HG03135 (cell line): ENCODE results near the gene DLG1.

Experiments used
- ATAC-seq: cut with Tn5 transposase; IDR thresholded peaks from one replicate; pipeline ENCODE4 v1.9.1; 2021; ENCODE audit warnings: mild to moderate bottlenecking, moderate library complexity; ENCODE audit not compliant: unreplicated experiment

DLG1 gene

DNA sequence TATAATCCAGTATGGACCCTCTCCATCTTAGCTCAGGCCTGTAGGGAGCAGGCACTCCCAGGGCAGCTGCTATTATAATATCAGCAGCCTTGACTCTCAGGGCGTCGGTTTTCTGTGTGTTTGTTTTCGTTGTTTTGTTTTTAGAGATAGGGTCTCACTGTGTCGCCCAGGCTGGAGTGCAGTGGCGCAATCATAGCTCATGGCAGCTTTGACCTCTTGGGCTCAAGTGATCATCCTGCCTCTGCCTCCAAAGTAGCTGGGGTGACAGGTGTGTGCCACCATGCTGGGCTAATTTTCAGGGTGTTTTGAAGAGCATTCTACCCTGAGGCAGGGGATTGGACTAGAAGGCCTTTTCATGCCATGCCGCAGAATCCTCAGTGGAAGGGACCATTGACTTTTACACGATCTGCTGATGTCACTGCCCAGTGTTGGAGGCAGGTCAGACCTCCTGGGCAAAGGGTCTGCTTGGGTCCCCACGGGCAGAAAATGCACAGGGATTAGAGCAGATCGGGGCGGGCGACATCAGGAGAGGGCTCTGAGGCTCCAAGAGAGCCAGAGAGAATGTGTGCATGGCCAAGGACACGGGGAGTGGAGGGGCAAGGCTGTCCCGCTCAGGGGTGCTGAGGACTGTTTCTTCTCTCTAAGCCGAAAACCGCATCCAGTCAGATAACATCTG, 276.5 kb downstream of the DLG1 start:
- ATAC-seq = no peak

- no peak for ATAC-seq
These were observed 277.2 kb downstream of the DLG1 start for GRCh38 chr3:197021231-197021630.

GRCh38 chr3:197019535-197019934, 278.9 kb downstream of the DLG1 start:
- ATAC-seq = no peak

- no peak for ATAC-seq
These were observed 279.4 kb downstream of the DLG1 start for GRCh38 chr3:197019021-197019420.

GRCh38 chr3:197017003-197017402, 281.4 kb downstream of the DLG1 start:
- ATAC-seq = no peak

GRCh38 chr3:197015790-197016736, 282.3 kb downstream of the DLG1 start:
- no peak for ATAC-seq

GRCh38 chr3:197014942-197015575, 283.4 kb downstream of the DLG1 start:
- ATAC-seq = no peak

- no peak for ATAC-seq
These were observed 284.4 kb downstream of the DLG1 start for GRCh38 chr3:197014024-197014423.

GRCh38 chr3:197012540-197012883, 285.9 kb downstream of the DLG1 start:
- ATAC-seq = no peak

DNA sequence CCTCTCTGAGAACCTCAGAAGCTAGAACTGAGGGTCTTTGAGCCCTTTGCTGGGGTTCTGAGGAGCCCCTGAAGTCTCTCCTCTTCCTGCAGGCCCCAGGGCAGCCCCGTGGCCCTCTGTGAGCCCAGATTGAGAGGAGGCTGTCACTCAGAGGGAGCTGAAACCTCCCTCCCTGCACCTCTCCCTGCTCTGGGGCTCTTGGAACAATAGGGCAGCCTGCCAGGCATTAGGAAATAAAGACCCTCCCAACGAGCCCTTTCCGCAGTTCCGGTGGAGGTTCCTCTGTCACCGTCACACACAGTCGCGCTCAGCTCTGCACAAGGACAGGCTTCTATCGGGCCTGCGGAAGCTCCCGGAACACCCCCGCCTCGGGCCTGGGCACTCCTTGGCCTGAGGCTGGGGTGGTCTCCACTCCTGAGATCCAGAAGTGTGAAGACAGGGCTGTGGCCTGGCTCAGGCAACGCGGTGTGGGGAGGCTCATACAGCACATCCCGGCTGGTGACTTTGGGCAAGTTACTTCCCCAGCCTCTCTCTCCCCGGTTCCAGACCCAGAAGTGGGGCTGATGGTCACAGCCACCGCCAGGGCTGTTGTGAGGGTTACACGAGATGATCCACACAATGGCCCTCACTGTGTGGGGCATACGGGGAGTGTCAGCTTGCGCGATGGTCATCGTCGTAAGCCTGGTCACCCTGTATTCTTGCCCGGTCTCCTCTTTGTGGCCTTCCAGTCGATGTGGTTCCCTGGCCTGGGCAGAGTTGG, 286.5 kb downstream of the DLG1 start:
- no peak for ATAC-seq

- no peak for ATAC-seq
These were observed 287.7 kb downstream of the DLG1 start for GRCh38 chr3:197010556-197011351.

DNA sequence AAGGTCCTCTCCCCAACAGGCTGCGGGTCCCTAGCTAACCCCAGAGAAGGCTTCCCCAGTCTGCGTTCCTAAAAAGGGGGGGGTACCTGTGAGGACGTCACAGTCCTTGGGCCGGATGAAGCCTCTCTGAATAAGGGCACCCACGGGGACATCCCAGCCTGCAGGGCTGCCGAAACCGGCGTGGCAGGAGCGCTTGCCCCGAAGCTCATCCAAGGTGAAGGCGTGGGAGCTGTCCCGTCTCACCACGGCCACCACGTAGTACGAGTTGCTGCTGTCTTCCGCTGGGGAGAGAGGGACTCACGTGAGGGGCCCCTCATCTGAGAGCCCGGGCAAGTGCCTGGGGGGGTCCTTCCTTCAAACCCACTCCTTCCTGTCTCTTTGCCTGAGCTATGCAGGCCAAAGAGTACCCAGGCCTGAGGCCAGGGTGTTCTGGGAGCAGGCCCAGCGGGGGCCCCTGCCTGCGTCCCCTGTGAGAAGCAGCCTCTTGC, 288.8 kb downstream of the DLG1 start:
- no peak for ATAC-seq

GRCh38 chr3:197008436-197009209, 289.8 kb downstream of the DLG1 start:
- ATAC-seq = no peak

DNA sequence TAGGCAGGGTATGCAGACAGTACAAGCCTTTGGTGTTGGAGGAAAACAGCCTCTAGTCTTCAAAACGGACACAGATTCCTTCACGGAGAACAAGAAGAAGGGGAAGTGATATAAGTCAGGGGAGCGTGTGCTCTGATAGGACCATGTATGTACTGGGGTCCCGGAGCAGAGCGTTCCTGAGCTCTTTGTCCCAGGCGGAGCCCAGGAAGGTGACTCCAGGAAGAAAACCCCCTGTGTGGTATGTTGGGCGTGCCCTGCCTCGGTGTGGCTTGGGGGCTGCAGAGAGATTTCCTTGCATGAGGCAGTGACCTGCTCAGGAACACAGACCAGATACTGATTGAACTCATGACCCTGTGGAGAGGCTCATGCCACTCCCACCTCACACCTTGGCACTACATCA, 290.5 kb downstream of the DLG1 start:
- no peak for ATAC-seq

- no peak for ATAC-seq
These were observed 291.0 kb downstream of the DLG1 start for GRCh38 chr3:197007296-197007940.

GRCh38 chr3:197006860-197007259, 291.6 kb downstream of the DLG1 start:
- no peak for ATAC-seq

- ATAC-seq = no peak
These were observed 292.0 kb downstream of the DLG1 start for GRCh38 chr3:197006446-197006845.

GRCh38 chr3:197003461-197004385, 294.7 kb downstream of the DLG1 start:
- ATAC-seq = peak; percentile 19
